HG03521 (cell line): Measurements from ENCODE around the gene ADARB2.

ENCODE experiments used
- ATAC-seq: cut with Tn5 transposase; IDR thresholded peaks from one replicate; pipeline ENCODE4 v1.9.1; 2021; ENCODE audit warnings: mild to moderate bottlenecking, moderate library complexity; ENCODE audit not compliant: unreplicated experiment

The ADARB2 gene

DNA sequence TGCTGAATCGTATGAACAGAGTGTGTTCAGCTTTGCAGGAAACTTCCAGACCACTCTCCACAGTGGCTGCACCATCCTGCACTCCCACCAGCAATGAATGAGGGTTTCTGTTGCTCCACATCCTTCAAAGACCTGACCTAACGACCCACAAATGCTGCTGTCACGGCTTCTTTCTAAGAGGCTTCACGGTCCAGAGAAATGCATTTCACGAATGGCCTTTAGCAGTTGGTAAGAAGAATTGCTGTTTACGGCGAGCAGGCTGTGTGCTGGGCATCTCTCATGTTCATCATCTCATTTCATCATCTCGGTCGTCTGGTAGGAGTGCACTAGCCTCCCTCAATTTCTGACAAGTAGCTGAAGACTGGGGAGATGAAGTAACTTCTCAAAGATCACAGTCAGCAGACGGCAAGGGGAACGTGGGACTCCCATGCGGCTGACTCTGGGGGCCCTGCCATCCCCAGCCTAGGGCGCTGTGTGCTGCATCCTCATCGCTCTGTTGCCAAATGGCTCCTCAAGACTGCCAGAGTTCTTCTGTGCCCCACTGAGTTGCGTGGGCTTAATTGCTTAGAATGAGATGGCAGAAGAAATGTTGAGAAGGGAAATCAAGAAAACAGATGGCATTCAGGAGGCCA is 72.9 kb downstream of the ADARB2 start:
- ATAC-seq, result no peak

DNA sequence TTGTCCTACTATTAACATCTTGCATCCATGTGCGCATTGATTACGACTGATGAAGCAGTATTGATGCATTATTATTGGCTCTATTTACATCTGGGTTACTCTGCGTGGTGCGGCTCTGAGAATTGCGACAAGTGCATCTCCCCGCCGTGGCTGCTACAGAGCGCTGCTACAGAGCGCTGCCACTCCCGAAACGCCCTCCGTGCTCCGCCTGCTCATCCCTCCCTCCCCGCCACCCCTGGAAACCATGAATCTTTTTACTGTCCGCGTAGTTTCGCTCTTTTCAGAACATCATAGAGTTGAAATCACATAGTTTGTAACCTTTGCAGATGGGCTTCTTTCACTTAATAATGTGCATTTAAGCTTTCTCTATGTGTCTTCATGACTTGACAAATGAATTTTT is 74.1 kb downstream of the ADARB2 start:
- no peak for ATAC-seq

- ATAC-seq, result no peak
Measured at GRCh38 chr10:1662438-1663025, 74.8 kb downstream of the ADARB2 start.

DNA sequence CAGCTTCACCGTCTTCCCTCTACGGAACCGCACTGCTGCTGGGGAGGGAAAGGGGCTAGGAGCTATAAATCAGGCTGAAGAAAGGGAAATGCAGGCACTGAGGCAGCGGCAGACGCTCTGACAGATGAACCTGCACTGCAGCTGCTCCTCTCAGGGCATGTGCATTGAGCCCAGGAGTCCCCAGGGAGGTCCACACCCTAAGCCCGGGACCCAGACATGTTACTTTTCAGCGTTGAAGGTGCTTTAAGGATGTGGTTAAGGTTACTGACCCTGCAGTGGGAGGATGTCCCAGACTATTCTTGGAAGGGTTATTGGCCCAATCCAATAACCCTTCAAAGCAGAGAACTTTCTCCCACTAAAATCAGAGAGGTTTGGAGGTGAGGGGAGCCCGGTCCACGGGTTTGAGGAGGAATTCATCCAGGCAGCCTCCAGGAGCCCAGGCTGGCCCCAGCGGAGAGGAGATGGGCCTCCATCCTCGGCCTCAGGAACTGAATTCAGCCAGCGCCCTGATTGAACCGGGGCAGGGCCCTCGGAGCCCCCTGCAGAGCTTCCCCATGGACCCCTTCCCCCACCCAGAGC is 75.4 kb downstream of the ADARB2 start:
- ATAC-seq, result peak; percentile 41

- no peak for ATAC-seq
Measured at GRCh38 chr10:1661416-1661815, 75.9 kb downstream of the ADARB2 start.

DNA sequence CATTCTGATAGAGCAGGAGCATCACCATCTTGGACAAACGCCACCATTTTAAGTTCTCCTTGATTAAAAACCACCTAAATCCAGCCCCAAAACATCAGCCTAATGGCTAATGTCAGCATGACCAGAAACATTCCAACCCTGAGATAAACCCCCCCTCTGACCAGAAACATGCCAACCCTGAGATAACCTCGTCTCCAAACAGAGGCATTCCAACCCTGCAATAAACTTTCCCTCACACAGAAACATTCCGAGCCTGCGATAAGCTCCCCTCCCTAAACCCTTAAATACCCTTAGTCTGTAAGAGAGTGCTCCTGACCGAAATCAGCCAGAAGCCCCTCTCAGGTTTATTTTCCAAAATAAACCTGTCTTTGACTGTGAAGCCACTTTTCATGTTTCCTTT is 76.5 kb downstream of the ADARB2 start:
- no peak for ATAC-seq

DNA sequence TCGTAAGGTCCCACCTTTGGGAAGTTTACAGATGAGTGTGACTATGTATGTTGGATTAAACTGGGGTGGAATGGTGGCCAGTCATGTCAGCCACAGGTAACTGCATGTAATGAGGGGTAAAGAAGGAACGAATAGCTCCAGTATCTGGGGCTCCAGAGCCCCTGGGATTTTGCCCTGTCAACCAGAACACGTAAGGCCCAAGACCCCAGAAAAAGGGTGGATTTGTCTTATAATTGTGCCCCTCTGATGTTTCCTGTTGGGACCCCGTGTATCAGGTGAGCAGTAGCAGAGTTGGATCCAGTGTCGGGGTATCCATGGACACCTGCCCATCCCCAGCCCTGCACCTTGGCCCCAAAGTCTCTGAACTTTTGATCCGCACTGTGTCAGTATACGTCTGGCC is 76.9 kb downstream of the ADARB2 start:
- ATAC-seq, result no peak

DNA sequence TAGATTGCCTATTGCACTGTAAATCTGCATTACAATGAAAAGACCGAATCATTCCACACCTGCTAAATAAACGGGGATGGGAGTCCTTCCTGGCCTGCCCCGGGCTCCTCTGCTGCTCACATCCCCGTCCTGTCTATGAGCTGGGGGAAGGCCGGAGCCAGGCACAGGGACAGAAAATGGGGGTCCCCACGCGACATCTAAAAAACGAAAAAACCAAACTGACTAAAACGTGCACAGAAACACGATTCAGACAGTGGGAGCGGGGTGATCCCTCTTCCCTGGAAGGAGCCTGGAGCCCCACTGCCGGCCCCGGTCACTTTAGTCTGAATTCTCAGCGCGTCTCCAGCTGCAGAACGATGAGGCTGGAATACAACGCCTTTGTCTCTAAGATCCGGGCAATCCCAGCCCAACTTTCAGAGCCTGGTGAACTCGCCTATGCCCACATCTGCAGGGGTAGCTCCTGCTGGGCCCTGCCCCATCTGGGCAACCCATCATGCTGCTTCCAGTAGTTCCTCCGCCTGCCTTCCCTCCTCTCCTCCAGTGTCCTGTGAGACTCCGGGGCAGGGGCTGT is 78.0 kb downstream of the ADARB2 start:
- ATAC-seq, result no peak

DNA sequence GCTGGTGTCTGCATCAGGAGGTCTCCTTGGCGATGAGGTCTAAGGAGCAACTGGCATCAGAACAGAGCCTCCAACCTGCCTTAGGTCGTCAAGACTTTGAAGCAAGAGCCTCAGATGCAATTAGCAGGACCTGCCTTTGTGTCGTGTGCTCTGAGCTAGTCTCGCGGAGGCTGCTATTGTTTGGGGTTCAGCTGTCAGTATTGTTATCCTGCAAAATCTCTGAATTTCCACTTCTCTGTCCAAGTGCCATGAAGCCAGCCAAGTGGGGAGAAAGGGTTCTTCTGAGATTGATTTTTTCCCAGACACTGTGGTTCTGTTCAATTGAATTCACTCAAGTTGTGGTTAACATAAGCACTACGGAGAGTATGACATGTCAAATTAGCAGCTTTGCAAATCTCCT is 78.7 kb downstream of the ADARB2 start:
- ATAC-seq, result no peak

DNA sequence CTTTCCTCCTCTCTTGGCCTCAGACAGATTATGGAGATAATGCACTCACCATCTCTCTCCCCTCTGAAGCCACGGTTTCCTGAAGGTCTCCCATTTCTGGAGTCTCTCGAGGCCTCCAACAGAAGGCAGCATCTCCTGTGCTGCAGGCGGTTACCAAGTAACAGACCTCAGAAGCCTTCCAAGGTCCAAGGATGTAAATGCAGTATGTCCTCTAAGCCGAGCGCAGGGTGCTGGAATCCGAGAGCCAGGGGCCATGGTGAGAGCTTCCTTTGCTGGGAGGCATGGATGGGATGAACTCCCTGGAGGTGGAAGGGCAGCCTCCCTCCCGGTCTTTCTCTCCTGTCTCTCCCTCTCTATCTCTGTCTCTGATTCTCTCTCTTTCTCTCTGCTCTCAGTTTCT is 79.8 kb downstream of the ADARB2 start:
- no peak for ATAC-seq

GRCh38 chr10:1655367-1655766 is 82.0 kb downstream of the ADARB2 start:
- ATAC-seq, result no peak

- ATAC-seq, result no peak
Measured at GRCh38 chr10:1654811-1655356, 82.4 kb downstream of the ADARB2 start.

GRCh38 chr10:1654247-1654646 is 83.1 kb downstream of the ADARB2 start:
- ATAC-seq, result no peak

- no peak for ATAC-seq
Measured at GRCh38 chr10:1653321-1653720, 84.0 kb downstream of the ADARB2 start.

DNA sequence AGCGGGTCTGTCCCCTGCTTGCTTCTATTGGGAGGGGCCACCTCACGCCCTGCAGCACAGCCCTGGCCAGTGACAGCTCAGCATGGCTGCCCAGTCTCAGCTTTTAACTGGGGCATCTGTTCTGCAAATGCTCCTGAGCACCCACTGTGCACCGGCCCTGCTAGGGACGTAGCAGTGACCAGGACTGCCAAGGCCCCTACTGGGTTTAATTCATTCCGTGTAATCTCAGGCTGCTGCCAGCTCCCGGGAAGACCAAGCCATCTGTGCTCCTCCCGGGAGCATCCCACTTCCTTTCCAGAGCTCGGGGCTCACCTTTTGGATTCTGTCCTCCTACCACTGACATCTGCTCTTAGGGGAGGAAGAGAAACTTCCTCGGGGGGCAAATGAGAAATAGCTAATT is 85.2 kb downstream of the ADARB2 start:
- ATAC-seq, result no peak

DNA sequence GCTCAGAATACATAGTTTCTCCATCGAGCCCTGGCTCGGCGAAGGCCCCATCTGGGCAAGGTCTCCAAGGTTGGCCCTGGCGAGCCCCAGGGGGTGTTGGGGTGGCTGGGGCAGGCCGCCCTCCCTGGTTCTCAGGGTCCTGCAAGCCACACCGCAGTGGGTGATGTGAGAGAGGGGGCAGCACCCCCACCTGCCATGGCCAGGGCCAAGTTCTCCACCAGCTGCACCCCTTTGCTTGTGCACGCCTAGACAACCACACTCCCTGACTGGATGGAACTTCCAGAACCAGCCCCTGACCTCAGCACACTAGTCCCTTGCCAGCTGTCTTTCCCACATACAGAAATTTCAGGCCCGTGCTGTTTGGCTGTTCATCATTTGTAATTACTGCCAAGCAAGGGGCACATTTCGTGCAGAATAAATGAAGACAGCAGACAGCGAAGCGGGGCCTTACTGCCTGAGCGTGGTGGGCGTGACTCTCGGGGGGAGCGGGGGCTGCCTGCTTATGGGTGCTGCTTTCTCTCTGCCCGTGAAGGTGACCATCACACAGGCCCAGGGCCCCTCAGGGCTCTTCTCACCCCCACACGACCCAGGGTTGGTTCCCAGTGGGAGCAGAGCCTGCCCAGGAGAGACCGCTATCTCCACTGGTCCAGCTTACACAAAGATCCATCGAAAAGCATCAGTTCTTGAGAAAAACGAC is 85.9 kb downstream of the ADARB2 start:
- ATAC-seq, result no peak

- ATAC-seq, result no peak
Measured at GRCh38 chr10:1650542-1651269, 86.6 kb downstream of the ADARB2 start.

- ATAC-seq, result no peak
Measured at GRCh38 chr10:1648648-1649047, 88.7 kb downstream of the ADARB2 start.

DNA sequence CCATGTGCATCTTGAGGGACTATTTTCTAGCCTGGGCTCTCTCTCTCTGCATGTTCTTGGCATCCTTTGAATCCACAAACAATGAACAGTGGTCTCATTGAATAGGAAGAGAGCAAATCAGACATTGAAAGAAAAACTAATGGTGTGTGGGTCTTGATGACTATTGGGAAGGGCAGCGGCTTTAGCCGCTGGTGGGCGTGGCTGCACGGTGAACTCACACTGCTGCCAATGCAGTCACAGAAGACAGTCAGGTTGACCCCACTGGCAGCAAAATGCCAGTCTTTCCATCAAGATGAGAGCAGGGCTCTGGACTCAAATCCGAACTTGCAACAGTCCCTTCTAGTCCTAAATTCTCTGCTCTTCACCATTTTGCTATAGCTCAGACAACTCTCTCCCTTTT is 91.0 kb downstream of the ADARB2 start:
- ATAC-seq, result no peak

- ATAC-seq, result no peak
Measured at GRCh38 chr10:1645896-1646295, 91.4 kb downstream of the ADARB2 start.

- no peak for ATAC-seq
Measured at GRCh38 chr10:1644191-1644711, 93.1 kb downstream of the ADARB2 start.
